ENCODE data around the gene HSPA14. TPM values are rescaled to one million over a fixed set of nuclear protein-coding genes. Genes with fewer than 3 reads are reported as not detected.

The HSPA14 gene
- total and polyA plus RNA-seq, 2 of the 8 experiments (the other 6 are each of a cell fraction or from before 2014, with no cell fraction given), result 20.5 to 36.4 TPM

GRCh38 chr10:14859775-14860174 is 21.7 kb downstream of the HSPA14 start:
- no peak overlapping the region for H3K56ac ChIP-seq (replicated peaks; ENCODE audit: insufficient read length, low read depth, low read length)
- CTCF ChIA-PET (ENCODE audit: partially characterized antibody), result interaction anchor here (1.0 to 1.3 kb wide), 5 partner anchors 10 to 311 kb away, joined by 3 to 4 read pairs (median 3); no protein-coding TSS in a partner anchor
- TF ChIP-seq TCF12 (IDR thresholded peaks at IDR 0.05; ENCODE audit: low read depth, low read length) (no peak), KDM1A (IDR thresholded peaks at IDR 0.05; ENCODE audit: borderline replicate concordance, low read length) (no peak), RNF2 (IDR thresholded peaks at IDR 0.05; ENCODE audit: borderline replicate concordance, low read depth, low read length, missing control alignments, poor library complexity, severe bottlenecking) (no peak), EZH2 (IDR thresholded peaks at IDR 0.05; ENCODE audit: low read depth, low read length, severe bottlenecking) (no peak), USF2 (IDR thresholded peaks at IDR 0.05; ENCODE audit: low read length) (no peak), SUZ12 (IDR thresholded peaks at IDR 0.05; ENCODE audit: low read length) (no peak), EGR1 (IDR thresholded peaks at IDR 0.05; ENCODE audit: borderline replicate concordance, low read depth, low read length) (no peak), HDAC2 (IDR thresholded peaks at IDR 0.05; ENCODE audit: borderline replicate concordance in 1 of 2, low read depth in 2 of 2, low read length in 2 of 2) (no peak), POLR2AphosphoS5 (IDR thresholded peaks at IDR 0.05; ENCODE audit: low read depth, low read length) (no peak), SP4 (IDR thresholded peaks at IDR 0.05; ENCODE audit: low read length) (no peak), ASH2L (IDR thresholded peaks at IDR 0.05; ENCODE audit: low read length) (no peak), ATF3 (IDR thresholded peaks at IDR 0.05; ENCODE audit: insufficient read depth, low read depth, low read length) (no peak)

More at GRCh38 chr10:14859775-14860174, 21.7 kb downstream of the HSPA14 start:
- Histone ChIP-seq H2AK5ac (ENCODE audit: low read depth, low read length) (no peak overlapping the region), H3K9me3 (ENCODE audit: insufficient read depth in 2 of 2, low read depth in 1 of 2, low read length in 1 of 2) (no peaks in the 10 kb centered on the region), H3K14ac (ENCODE audit: insufficient read length) (no peak overlapping the region), H3K18ac (ENCODE audit: extremely low read depth, low read length) (no peak overlapping the region), H3K9ac (replicated peaks in 1 of 4; ENCODE audit: extremely low read depth in 1 of 4, low read depth in 3 of 4, low read length in 3 of 4) (no peak overlapping the region), H4K20me1 (replicated peaks in 1 of 2; ENCODE audit: control insufficient read depth in 1 of 2, insufficient read depth in 2 of 2, low read length in 2 of 2) (peaks cover 0 to 3% of the 10 kb centered on the region in 2 experiments), H3K23me2 (ENCODE audit: low read depth, low read length) (no peaks in the 10 kb centered on the region), H3K79me1 (ENCODE audit: low read depth, low read length) (no peaks in the 10 kb centered on the region), H3K4ac (replicated peaks; ENCODE audit: insufficient read length, low read depth, low read length) (no peak overlapping the region), H2BK20ac (ENCODE audit: low read length) (no peak overlapping the region), H2BK12ac (ENCODE audit: low read depth, low read length) (no peak overlapping the region), H3K79me2 (ENCODE audit: control insufficient read depth in 1 of 2, insufficient read depth in 2 of 2, low read length in 2 of 2) (no peaks in the 10 kb centered on the region), H3K27me3 (replicated peaks in 1 of 4; ENCODE audit: control insufficient read depth in 3 of 4, extremely low read depth in 1 of 4, insufficient read depth in 3 of 4, low read length in 3 of 4) (no peaks in the 10 kb centered on the region), H3K36me3 (ENCODE audit: control insufficient read depth in 2 of 4, insufficient read depth in 4 of 4, low read length in 3 of 4) (peaks cover 0 to 26% (median 6%) of the 10 kb centered on the region in 4 experiments; a peak in 5 of 8 replicates), H3K4me1 (replicated peaks in 1 of 4; ENCODE audit: control insufficient read depth in 3 of 4, insufficient read depth in 4 of 4, low read length in 3 of 4) (no peaks in the 10 kb centered on the region), H2AFZ (ENCODE audit: low read length) (no peak overlapping the region), H3K4me3 (ENCODE audit: extremely low read depth in 1 of 4, insufficient read depth in 2 of 4, low read depth in 3 of 4, low read length in 4 of 4) (no peak overlapping the region), H3K4me2 (ENCODE audit: insufficient read depth in 1 of 2, low read depth in 2 of 2, low read length in 2 of 2) (no peak overlapping the region), H4K5ac (ENCODE audit: insufficient read length, low read depth, low read length) (no peak overlapping the region), H2BK15ac (ENCODE audit: low read length) (no peak overlapping the region), H3K23ac (ENCODE audit: insufficient read length) (no peak overlapping the region), H2BK5ac (ENCODE audit: low read depth, low read length) (no peak overlapping the region), H2BK120ac (replicated peaks; ENCODE audit: low read depth, low read length) (no peak overlapping the region), H4K8ac (ENCODE audit: extremely low read depth, insufficient read depth, low read length) (no peak overlapping the region), H3K27ac (ENCODE audit: low read depth, low read length) (no peak overlapping the region), H4K91ac (replicated peaks; ENCODE audit: insufficient read length, low read length) (no peak overlapping the region)
- FAIRE-seq (no peak), DNase-seq (ENCODE audit: low read depth in 1 of 2, low spot score in 2 of 2) (no peak)
- POLR2A ChIA-PET (ENCODE audit: partially characterized antibody), result interaction anchor here (1.3 kb wide), 1 partner anchor 239 kb away, joined by 3 read pairs; no protein-coding TSS in a partner anchor

Data from H1 (cell line).